Stromal cell of bone marrow (primary cell): ENCODE data around the gene SARDH.

Experiments used
- DNase-seq: peaks from one replicate; pipeline ENCODE4 v3.0.0-alpha.2; 2012; ENCODE audit warnings: low read depth

The SARDH gene, protein sequence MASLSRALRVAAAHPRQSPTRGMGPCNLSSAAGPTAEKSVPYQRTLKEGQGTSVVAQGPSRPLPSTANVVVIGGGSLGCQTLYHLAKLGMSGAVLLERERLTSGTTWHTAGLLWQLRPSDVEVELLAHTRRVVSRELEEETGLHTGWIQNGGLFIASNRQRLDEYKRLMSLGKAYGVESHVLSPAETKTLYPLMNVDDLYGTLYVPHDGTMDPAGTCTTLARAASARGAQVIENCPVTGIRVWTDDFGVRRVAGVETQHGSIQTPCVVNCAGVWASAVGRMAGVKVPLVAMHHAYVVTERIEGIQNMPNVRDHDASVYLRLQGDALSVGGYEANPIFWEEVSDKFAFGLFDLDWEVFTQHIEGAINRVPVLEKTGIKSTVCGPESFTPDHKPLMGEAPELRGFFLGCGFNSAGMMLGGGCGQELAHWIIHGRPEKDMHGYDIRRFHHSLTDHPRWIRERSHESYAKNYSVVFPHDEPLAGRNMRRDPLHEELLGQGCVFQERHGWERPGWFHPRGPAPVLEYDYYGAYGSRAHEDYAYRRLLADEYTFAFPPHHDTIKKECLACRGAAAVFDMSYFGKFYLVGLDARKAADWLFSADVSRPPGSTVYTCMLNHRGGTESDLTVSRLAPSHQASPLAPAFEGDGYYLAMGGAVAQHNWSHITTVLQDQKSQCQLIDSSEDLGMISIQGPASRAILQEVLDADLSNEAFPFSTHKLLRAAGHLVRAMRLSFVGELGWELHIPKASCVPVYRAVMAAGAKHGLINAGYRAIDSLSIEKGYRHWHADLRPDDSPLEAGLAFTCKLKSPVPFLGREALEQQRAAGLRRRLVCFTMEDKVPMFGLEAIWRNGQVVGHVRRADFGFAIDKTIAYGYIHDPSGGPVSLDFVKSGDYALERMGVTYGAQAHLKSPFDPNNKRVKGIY

DNA sequence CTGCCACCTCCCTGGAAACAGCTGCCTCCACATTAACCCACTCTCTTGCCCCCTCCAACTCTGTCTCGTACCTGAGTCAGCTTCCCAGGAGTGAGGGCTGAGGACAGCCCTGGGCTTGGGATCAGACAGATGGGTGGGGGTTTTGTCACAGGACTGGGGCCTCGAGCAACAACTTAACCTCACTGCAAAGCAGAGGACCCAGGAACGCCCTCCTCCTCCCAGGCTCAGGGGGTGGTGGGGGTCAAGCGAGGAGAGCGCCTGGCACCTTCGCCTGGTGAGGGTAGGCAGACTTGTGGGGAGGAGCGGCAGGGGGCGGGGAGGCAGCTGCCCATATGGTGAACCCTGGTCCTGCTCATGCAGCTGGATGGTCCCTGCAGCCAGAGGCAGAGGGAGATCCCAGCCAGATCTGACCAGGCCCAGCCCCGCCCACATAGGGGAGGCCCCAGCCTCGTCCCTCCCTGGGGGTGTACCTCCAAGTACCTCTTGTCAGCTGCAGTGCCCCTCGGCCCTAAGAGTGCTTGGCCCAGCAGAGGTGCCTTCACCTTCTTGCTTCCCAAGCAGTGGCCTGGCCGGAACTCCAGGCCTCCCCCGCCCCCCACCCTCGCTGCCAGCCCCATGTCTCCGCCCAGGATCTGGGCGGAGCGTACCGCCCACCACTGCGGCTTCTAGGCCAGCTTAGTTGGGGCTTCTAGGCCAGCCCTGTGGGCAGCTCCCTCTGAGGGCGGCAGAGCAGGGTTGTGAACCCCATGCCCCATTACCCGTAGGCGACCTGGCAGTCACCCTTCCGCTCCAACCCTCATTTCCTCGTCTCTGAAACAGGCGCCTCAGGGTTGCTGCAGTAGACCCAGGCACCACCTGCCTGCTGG, at the start of gene SARDH:
Gene SARDH (minus strand): TSS at position 579 of the 866 bp plus-strand sequence. CDS start 4,179 bp downstream, outside the sequence.
- no peak for DNase-seq

DNA sequence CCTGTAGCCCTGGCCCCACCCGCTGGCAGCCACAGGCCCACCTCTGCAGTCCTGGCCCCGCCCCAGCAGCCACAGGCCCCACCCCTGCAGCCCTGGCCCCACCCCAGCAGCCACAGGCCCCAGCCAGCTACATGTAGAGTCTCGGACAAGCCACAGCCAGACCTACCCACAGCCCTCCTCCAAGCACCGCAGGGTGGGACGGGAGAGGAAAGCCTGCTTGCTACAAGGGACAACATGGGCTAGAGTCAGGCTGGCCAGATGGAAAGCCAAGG, 49.5 kb upstream of the SARDH start:
- DNase-seq = no peak

DNA sequence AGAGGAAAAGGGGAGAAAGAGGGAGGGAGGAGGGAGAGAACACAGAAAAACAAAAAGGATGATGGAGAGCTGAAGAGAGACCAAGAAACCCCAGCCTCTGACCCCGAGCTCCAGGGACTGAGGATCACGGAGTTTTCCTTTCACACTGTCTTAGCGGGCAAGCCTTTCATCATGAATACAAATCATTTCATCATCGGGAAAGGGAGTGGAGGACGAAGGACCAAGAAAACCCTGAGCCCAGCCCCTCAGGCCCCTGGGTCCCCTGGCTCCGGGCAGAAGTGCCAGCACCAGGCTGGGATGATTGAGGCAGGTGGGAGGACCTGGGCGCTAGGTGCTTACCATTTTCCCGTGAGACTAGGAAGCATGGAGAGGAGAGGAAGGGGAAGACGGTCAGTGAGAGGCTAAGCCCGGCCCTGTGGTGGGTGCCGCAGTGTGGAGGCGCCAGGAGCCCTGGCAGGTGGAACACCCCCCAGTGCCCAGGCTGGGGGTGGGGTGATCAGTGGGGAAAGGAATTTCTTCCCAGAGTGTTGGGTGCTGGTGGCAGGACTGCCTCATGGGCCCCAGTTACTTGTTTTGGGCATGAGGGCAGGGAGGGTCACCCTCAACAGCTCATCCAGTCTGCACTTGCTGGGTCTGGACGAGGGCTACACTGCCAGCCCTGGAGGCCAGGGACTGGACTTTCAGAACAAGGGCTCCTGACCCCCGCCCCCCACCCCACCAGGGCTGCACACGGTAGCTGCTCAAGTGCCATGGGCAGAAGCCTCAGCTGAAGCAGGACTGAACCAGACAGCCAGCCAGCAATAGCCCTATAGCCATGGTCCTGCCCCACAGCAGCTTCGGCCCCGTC, 49.0 kb upstream of the SARDH start:
- no peak for DNase-seq

DNA sequence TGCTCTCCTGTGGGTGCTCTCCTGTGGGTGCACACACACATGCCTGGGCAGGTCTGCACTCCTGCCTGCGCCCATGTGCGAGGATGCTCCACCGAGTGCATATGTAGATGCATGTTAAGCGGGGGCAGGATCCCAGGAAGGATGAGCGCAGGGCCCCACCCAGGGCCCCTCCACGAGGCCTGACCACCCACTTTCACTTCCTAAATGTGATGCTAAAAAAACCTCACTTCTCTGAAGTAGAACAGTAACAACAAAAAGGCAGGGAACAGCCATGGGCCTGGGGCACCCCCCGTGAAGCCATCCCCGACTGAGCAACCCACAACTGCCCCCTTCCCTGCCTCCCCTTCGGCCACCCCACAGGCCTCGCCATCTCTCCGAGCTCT, 48.2 kb upstream of the SARDH start:
- DNase-seq = no peak

DNA sequence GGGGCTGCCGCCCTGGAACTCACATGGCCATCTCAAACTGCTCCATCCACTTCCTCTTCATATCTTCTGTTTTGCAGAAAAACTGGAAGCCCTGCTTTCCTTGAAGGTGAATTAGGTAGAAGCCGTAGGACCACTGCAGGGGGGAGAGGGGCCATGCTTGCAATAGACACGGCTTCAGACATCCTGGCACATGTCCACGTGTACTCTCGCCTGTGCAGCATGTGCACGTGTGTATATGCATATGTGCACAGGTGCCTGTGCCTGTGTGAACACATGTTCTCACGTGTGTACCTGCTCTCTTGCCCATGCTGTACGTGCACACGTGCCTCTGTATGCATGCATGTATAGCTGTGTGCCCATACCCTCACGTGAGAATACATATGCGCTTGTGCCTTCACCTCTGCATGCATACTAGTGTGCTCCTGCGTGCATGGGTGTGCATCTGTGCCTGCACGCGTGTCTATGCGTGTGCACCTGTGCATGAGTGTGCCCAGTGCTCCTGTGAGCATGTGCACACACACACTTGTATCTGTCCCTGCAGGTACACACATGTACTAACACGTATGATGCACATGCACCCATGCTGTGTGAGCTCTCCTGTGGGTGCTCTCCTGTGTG, 47.7 kb upstream of the SARDH start:
- no peak for DNase-seq

DNA sequence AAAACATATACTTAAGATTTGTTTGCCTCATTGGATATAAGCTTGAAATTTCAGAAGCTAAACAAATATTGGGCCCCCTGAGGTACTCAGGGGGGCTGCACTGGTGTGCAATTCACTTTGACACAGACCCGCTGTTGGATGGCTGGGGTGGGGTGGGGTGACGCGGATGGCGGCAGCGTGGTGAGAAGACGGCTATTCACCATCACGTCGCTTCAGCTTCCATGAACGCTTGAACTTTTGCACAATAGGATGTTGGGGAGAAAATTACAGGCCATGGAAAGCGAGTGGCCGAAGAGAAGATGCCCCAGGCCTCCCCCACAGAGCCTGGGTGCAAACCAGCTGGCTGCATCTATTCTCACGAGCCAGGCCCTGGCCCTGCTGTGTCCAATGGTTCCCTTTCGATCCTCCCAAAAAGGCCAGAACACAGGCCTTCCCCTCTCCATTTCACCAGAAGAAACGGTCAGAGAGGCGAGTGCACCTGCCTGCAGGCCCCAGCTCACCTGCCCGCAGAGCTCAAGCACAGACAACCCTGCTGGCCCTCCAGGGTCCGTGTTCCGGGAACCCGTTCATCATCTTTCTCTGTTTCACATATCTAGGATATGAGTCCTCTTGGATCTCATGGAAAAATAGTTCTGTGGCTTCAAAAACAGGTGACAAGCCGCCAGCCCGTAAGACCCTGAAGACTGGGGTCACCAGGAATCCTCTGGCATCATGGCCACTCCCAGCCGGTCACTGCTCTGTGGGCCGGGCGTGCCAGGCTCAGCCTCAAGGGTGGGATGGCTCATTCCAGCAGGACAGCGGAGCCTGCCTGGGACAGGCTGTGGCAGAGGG, 46.8 kb upstream of the SARDH start:
- DNase-seq = no peak

DNA sequence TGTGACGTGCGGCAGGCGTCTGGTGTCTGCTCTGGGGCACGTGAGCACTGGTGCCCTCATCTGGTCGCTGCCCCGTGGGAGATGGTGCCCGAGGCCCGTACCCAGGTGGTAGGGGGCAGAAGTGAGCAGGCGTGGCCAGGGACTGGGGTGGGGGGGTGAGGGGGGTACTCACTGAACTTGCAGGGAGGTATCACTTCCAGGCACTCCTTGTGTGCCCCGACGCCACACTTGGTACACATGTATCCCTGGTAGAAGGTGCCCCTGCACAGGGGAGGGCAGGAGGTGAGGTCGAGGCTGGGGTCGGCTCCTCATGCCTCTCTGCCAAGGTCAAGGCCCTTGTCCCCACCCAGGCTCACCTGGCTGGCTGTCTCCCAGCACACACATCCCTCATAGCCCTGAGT, 45.2 kb upstream of the SARDH start:
- DNase-seq = no peak

DNA sequence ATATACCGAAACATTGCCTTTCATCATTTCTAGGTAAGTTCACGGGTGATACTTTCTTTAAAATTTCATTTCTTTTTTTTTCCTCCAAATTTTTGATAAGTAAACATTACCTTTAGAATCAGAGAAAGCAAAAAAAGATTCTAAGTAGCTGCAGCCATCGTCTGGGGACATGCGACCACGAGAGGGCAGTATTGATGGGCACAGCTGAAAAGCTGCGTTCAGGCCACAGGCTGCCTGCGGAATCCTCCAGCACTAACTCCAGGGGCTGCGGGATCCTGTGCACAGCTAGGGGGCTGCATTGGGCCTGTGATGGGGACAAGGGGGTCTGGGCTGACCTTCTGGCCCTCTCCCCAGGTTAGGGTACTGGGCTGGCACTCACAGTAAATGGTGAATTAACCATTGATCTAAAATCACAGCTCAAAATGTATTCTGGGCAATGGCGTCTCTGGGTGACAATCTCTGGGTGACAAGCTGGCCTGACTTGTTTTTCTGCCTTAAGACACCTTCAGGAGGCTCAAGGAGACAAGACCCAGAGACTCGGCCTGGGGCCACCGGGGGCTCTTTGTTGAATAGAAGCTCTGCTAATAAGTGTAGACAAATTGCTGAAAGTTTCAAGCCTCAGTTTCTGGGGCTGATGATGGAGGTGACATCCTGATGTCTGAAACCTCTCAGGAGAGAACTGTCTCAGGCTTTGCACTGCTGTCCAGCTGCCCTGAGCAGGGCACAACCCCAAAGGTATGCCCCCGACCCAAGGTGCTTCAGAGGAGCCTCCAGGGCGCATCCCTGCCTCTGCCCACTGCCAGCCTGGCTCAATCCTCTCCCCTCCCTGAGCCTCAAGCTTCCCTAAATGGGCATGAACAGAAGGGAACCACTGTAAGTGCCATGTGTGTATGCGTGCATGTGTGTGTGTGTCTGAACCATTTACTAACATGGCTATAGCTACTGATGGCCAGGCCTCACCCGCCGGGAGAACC, 44.3 kb upstream of the SARDH start:
- peak; percentile 27 for DNase-seq

DNA sequence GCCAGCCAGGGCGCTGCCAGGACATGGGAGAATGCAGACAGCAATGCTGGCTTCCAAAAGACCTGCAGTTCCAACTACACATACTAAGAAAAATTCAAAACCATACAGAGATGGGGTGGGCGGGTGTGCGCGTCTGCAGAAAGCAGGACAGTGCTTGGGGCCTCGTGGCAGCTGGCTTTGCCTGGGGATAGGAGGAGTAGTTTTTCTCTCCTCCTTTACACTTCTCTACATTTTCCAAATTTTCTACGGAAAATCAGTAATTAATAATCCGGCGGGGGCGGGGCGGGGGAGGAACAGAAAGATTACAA, 43.6 kb upstream of the SARDH start:
- no peak for DNase-seq

DNA sequence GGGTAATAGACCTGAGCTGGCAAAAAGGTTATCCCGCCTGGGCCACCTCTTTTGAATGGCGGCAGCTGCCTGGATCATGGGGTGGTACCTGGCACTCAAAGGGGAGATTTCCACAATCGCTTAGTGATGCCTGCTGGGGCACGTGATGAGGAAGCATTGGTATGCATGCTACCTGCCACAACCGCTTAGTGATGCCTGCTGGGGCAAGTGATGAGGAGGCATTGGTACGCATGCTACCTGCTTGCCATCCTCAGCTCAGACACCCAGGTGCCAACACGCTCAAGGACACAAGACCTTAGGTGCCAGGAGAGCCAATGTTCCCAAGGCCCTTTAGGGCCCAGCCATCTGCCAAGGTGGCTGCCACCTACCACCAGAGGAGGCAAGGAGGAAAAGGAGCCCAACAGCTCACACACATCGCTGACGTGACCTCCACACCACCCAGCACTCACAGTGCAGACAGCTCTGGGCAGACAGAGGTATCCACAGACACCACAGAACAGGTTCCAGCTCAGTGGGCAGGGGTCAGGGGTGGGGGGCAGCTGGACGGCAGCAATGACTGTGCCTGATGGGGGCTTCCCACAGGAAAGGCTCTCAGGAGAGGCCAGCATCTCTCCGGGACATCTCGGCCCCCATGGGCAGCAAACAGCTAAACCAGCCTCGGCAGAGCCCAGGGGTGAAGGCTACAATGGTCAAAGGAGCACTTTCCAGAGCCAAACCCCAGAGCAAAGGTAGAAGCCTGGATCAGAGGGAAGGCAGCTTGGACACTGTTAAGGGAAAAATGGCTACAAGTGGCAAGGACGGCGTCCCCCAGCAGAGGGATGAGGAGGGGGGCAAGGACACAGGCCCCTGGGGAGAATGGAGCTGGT, 43.0 kb upstream of the SARDH start:
- no peak for DNase-seq

DNA sequence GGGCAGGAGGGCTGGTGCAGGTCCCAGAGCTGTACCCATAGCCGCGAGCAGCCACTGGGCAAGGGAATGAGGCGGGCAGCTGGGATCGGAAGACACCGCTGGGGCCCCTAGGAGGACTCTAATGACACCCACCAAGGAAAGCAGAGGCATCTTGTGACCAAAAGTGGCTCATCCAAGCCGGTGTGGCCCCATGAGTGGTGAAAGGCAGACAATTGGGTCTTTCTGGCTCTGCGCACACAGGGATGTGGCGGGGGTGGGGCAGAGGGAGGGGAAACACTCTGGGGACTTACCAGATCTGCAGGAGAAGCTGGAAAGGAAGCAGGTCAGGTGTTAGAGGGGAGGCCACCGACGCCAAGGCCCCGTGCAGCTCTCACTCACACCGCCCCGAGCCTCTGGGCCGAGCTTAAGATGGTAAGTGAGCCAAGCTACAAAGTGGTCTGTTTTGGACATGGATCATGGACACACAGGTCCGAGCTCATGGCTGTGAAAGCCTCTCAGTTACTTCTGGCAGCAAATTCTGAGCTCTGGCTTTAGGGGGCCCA, 42.3 kb upstream of the SARDH start:
- no peak for DNase-seq

DNA sequence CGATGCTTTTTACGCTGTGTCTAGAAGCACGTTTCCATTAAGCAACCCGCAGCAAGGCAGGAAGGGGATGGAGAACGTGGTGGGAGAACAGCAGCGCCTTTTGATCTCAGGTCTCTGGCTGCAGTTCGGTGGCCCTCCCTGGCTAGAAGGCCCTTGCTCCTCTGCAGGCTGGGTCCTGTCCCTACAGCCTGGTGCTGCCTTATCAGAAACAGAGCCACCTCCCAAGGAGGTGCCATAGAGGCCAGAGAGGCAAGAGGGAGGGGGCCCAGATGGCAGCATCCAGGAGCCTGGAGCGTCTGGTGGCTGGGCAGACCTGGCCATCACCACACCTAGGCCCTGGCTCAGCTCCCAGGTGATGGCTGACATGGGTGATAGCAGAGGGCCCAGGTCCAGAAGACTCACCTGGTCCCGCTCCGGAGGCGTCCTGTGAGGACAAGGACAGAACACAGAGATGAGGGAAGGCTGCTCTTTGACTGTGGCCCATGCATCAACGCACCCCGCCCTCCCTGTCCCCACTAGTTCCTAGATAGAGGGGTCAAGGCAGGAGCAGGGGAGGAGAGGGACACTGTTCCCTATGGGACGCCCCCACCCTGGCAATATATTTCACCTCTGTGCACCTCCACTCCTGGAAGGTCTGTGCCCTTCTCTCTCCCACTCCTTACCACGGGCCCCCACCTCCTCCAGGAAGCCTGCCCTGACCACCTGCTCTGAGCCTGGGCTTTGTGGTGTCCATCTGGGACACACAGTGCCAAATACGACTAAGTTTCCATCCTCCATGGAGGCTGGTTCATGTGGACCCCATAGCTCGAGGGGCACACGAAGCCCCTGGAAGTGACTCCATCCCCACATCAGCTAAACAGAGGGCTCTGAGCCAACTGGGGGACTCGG, 41.6 kb upstream of the SARDH start:
- no peak for DNase-seq

DNA sequence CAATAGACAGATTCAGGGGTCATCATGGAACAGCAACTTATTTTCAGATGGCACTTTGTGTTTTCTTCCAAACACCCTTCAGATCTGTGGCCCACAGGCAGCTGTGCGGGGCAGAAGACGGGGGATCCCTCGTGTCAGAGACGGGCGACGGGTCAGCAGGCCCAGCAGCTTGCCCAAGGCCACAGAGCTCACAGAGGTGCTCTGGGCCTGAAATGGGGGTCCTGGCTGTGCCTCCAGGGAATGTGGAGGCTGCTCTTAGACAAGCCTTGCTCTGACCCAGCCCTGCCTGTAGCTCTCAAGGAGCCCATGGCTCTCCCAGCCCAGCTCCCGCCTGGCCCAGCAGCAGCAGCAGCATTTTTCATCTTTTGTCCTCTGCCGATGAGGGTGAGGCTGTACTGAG, 40.9 kb upstream of the SARDH start:
- DNase-seq = no peak

DNA sequence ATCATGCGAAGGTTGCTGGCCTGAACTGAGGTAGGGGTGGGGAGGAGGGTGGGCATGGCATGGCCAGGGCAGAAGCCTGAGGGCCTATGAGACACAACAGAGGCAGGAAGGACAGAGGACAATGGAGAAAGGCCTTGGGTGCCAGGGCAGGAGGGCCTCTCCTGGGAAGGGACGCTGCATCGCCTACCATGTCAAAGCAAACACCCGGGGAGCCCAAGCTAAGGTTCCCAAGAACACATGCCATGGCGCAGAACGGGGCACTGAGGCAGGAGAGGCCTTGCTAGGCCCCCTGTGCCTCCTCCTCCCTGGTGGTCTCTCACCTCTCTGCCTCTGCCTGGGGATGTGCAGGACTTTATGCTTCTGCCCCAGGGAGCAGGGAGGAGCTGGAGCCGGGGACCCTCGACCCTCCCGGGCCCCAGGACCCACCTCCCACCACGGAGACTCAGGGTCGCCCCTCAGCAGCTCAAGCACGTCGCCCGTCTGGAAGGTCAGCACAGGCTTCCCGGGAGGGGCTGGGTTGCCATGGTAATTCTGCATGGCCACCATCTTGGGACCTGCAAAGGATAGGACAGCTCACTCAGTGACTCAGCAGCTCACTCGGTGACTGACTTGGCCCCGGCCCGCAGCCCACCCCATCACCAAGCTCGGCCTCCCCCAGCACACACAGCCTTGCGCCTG, 40.3 kb upstream of the SARDH start:
- DNase-seq = no peak

DNA sequence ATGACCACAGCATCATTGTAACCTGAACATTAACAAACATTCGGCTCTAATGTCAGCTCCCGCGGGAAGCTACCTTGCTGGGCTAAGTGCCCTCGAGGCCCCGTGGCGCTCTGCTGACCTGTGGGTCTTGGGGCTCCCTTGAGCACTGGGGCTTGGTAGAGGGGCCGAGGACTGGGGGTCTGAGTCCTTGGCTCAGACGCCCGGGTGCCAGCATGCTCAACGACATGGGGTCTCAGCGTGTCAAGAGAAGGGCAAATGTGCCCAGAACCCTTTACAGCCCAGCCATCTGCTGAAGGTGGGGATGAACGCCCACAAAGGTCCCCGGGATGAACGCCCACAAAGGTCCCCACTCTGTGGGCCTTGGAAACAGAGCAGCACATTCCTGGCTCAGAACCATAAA, 39.7 kb upstream of the SARDH start:
- DNase-seq = no peak

DNA sequence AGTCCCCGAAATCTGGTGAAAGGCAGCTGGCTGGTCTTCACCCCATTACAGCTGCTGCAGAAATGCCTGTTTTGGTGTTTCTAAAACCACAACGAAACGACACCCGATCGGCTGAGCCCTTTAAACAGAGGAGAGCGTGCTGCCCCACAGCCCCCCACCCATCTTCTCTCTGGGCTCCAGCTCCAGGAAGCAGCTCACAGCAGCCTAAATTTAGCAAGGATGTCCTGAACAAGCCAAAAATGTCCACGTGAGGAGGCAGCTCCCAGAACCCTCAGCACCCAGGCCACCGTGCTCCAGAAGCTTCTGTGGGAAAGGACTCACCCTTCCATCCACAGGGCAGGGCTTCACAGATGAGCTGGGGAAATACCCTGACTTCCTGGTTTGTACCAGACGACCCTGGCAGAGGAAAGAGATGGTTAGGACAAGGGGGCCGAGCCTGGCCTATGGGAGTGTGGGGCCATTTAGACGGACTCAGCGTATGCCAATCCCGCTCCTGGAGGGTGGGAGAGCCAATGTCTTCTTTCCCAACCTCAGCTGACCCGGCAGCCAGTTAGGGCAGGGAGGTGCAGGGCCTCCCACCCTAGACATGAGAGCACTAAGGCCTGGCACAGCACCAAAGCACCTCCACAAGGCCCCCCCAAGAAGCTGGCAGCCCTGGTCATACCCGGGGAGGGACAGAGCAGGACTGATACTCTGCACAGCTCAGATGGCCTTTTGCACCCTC, 39.1 kb upstream of the SARDH start:
- DNase-seq = no peak
